Central memory CD8-positive, alpha-beta T cell (primary cell): ENCODE measurements around the gene GNA14.
A peak's percentile ranks its signal among the peaks of the same experiment; 100 is the strongest.
"Not testable (repeated sequence)": the region's sequence is repeated elsewhere in the genome, so short reads cannot be mapped to it uniquely, and the experiment has no call there.

ENCODE experiments used
- ATAC-seq: fragments of 150-1000 bp; cut with Tn5 transposase; replicated peaks from 2 replicates; pipeline ENCODE4 v1.10.0; 2022; ENCODE audit warnings: mild to moderate bottlenecking, moderate FRiP score, moderate number of reproducible peaks; ENCODE audit not compliant: poor library complexity, severe bottlenecking; ENCODE audit errors: extremely low read depth
- DNase-seq, 2 donors: peaks; one replicate each; pipeline ENCODE4 v3.0.0; 2021; ENCODE audit warnings: low spot score in 2 of 2
- H3K27ac Mint-ChIP-seq: one replicate; pipeline ENCODE4 v1.8.0; 2022; ENCODE audit warnings: low read depth, mild to moderate bottlenecking, moderate library complexity, mixed read lengths
- H3K27me3 Mint-ChIP-seq: one replicate; pipeline ENCODE4 v1.8.0; 2022; ENCODE audit warnings: mixed read lengths
- H3K36me3 Mint-ChIP-seq: one replicate; pipeline ENCODE4 v1.8.0; 2022; ENCODE audit warnings: mild to moderate bottlenecking, moderate library complexity, mixed read lengths; ENCODE audit not compliant: insufficient read depth
- H3K4me1 Mint-ChIP-seq: one replicate; pipeline ENCODE4 v1.8.0; 2022; ENCODE audit warnings: mixed read lengths
- H3K4me3 Mint-ChIP-seq: one replicate; pipeline ENCODE4 v1.8.0; 2022; ENCODE audit warnings: mild to moderate bottlenecking, moderate library complexity, mixed read lengths
- H3K9me3 Mint-ChIP-seq: one replicate; pipeline ENCODE4 v1.8.0; 2022; ENCODE audit warnings: mixed read lengths

The GNA14 gene

DNA sequence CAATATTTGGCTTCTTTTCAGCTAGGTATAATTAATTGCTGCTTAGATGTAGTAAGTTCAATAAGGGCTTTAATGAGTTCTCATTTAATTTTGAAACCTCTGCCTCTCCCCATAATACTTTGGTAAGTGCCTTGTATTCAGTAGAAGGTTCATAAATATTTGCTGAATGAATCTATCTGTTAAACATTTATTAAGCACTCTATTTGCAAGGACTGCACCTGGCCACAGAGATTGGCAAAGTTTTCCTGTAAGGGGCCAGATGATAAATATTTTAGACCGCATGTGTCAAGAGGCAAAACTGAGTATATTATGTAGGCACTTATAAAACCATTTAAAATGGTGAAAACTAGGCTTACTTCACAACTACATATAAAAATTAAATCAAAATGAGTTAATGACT lies 19.0 kb upstream of the GNA14 start:
- no peaks in the 10 kb centered on the region for H3K9me3 Mint-ChIP-seq
- DNase-seq (no peak), ATAC-seq (no peak)
- H3K27me3 Mint-ChIP-seq: no peaks in the 10 kb centered on the region
- no peak overlapping the region for H3K27ac Mint-ChIP-seq
- no peak overlapping the region for H3K4me3 Mint-ChIP-seq
- H3K4me1 Mint-ChIP-seq: no peaks in the 10 kb centered on the region
- no peaks in the 10 kb centered on the region for H3K36me3 Mint-ChIP-seq

- no peak for DNase-seq
- Mint-ChIP-seq H3K27ac (no peak overlapping the region), H3K4me1 (no peaks in the 10 kb centered on the region), H3K4me3 (no peak overlapping the region), H3K27me3 (no peaks in the 10 kb centered on the region), H3K9me3 (no peaks in the 10 kb centered on the region), H3K36me3 (no peaks in the 10 kb centered on the region)
- ATAC-seq: no peak
Observed at GRCh38 chr9:77663754-77664153, 15.6 kb upstream of the GNA14 start.

- no peaks in the 10 kb centered on the region for H3K9me3 Mint-ChIP-seq
- H3K27ac Mint-ChIP-seq: no peak overlapping the region
- H3K4me1 Mint-ChIP-seq: no peaks in the 10 kb centered on the region
- DNase-seq (no peak), ATAC-seq (no peak)
- no peak overlapping the region for H3K4me3 Mint-ChIP-seq
- H3K36me3 Mint-ChIP-seq: no peaks in the 10 kb centered on the region
- no peaks in the 10 kb centered on the region for H3K27me3 Mint-ChIP-seq
Observed at GRCh38 chr9:77661566-77662085, 13.5 kb upstream of the GNA14 start.

GRCh38 chr9:77659926-77660325 lies 11.8 kb upstream of the GNA14 start:
- no peak overlapping the region for H3K4me3 Mint-ChIP-seq
- ATAC-seq (no peak), DNase-seq (no peak)
- no peaks in the 10 kb centered on the region for H3K36me3 Mint-ChIP-seq
- H3K9me3 Mint-ChIP-seq: no peaks in the 10 kb centered on the region
- no peaks in the 10 kb centered on the region for H3K27me3 Mint-ChIP-seq
- no peaks in the 10 kb centered on the region for H3K4me1 Mint-ChIP-seq
- no peak overlapping the region for H3K27ac Mint-ChIP-seq

DNA sequence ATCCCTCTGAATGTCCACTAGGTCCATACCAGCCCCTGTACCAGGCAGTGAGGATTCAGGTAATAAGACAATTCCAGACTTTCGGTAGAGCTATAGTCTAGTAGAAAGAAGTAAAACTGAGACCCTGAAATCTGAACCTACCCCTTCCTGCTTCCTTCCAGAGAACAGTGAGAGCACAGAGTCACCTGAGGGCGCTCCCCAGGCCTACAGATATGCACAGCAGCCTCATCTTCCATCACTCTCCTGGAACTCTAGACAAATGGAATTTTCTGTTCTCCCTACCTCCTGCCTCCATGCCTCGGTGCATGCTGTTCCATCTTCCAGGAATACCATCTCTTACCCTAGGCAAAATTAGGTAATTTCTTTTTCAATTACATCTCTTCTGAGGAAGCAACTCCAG lies 3.1 kb upstream of the GNA14 start:
- peaks cover 1% of the 10 kb centered on the region for H3K36me3 Mint-ChIP-seq

GRCh38 chr9:77649109-77649812 lies 1.1 kb upstream of the GNA14 start:
- H3K27me3 Mint-ChIP-seq: peaks cover 49% of the 10 kb centered on the region
- no peak overlapping the region for H3K4me3 Mint-ChIP-seq
- H3K36me3 Mint-ChIP-seq: peaks cover 1% of the 10 kb centered on the region
- ATAC-seq (no peak), DNase-seq (no peak)
- H3K4me1 Mint-ChIP-seq: peaks cover 6% of the 10 kb centered on the region
- H3K27ac Mint-ChIP-seq: no peak overlapping the region
- no peaks in the 10 kb centered on the region for H3K9me3 Mint-ChIP-seq

More for the DNA sequence above, 3.1 kb upstream of the GNA14 start:
- H3K9me3 Mint-ChIP-seq: no peaks in the 10 kb centered on the region
- H3K27ac Mint-ChIP-seq: no peak overlapping the region
- peaks cover 6% of the 10 kb centered on the region for H3K4me1 Mint-ChIP-seq
- no peak for DNase-seq
- peaks cover 30% of the 10 kb centered on the region for H3K27me3 Mint-ChIP-seq
- no peak overlapping the region for H3K4me3 Mint-ChIP-seq
- ATAC-seq: no peak

GRCh38 chr9:77647267-77648233 lies 572 bp downstream of the GNA14 start:
- no peak for DNase-seq

GRCh38 chr9:77643871-77644270 lies 4.3 kb downstream of the GNA14 start:
- peaks cover 6% of the 10 kb centered on the region for H3K4me1 Mint-ChIP-seq
- no peaks in the 10 kb centered on the region for H3K9me3 Mint-ChIP-seq
- H3K36me3 Mint-ChIP-seq: no peaks in the 10 kb centered on the region
- no peak for ATAC-seq
- no peak overlapping the region for H3K27ac Mint-ChIP-seq
- no peak for DNase-seq
- peaks cover 75% of the 10 kb centered on the region for H3K27me3 Mint-ChIP-seq
- no peak overlapping the region for H3K4me3 Mint-ChIP-seq

More at GRCh38 chr9:77647267-77648233, 572 bp downstream of the GNA14 start:
- peaks cover 50% of the 10 kb centered on the region for H3K27me3 Mint-ChIP-seq
- H3K9me3 Mint-ChIP-seq: no peaks in the 10 kb centered on the region
- H3K4me3 Mint-ChIP-seq: peak overlapping the region; percentile 34
- no peak for ATAC-seq
- peaks cover 6% of the 10 kb centered on the region for H3K4me1 Mint-ChIP-seq
- no peak overlapping the region for H3K27ac Mint-ChIP-seq
- peaks cover 1% of the 10 kb centered on the region for H3K36me3 Mint-ChIP-seq

DNA sequence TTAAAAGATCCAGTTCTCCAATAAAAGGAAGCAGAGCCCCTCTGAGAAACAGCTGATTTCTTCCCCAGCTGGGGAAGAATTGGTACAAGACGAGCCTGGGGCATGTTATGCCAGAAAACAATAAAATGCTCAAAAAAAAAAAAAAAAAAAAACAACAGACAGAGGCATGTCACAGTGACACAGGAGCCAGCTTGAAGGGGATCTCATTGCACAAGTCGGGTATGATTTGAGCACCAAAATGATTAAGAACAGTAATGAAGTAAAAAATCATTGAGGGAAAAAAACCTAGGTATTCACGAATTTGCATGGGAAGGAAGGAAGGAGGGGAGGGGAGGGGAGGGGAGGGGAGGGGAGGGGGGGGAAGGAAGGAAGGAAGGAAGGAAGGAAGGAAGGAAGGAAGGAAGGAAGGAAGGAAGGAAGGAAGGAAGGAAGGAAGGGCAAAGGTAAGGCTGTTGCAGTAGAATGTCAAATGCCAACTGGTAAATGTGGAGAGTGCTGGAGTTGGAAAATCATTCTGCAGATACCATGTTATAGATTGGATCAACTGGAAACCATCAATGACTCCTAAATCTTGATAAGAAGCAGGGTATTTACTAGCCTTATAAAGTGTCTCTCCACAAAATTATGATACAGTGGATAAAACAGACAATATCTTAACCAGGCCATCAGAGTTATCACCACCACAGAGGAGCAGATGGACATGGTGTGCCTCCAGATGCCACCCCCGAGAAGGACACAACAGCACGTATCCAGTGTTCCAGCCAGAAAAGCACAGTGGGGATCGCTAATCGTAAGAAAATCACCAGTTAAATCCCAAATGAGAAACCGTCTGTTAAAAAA lies 7.2 kb downstream of the GNA14 start:
- ATAC-seq: no peak
- H3K4me1 Mint-ChIP-seq: no peaks in the 10 kb centered on the region

DNA sequence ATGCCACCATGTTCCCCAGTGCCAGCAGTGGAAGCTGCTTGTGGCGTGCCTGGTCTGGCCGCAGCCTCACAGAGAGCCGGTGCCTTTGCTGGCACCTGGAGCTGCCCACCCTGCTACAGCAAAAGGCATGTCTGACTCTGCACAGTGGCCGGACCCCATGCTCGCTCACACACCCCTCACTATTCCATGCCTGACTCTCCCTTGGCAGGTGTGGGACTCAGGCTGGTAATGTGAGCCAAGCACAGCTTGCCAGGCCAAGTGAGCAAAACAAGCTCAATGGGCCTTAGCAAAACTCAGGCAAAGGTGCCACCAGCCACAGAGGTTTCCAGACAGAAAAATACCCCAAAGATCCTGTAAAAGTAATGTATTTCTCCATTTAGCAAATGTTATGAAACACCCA lies 15.5 kb downstream of the GNA14 start:
- no peaks in the 10 kb centered on the region for H3K36me3 Mint-ChIP-seq
- no peaks in the 10 kb centered on the region for H3K4me1 Mint-ChIP-seq
- ATAC-seq (no peak), DNase-seq (no peak)
- H3K27me3 Mint-ChIP-seq: peaks cover 12% of the 10 kb centered on the region
- no peak overlapping the region for H3K4me3 Mint-ChIP-seq
- H3K9me3 Mint-ChIP-seq: no peaks in the 10 kb centered on the region
- no peak overlapping the region for H3K27ac Mint-ChIP-seq

More for the DNA sequence above, 7.2 kb downstream of the GNA14 start:
- H3K27me3 Mint-ChIP-seq: peaks cover 70% of the 10 kb centered on the region
- H3K27ac Mint-ChIP-seq: no peak overlapping the region
- no peaks in the 10 kb centered on the region for H3K36me3 Mint-ChIP-seq
- no peak for DNase-seq
- H3K9me3 Mint-ChIP-seq: no peaks in the 10 kb centered on the region
- H3K4me3 Mint-ChIP-seq: no peak overlapping the region

GRCh38 chr9:77628864-77629263 lies 19.3 kb downstream of the GNA14 start:
- not testable (repeated sequence) for DNase-seq, H3K27ac Mint-ChIP-seq, ATAC-seq, H3K4me1 Mint-ChIP-seq, H3K36me3 Mint-ChIP-seq, H3K4me3 Mint-ChIP-seq
- H3K9me3 Mint-ChIP-seq: peaks cover 12% of the 10 kb centered on the region
- H3K27me3 Mint-ChIP-seq: peaks cover 14% of the 10 kb centered on the region

DNA sequence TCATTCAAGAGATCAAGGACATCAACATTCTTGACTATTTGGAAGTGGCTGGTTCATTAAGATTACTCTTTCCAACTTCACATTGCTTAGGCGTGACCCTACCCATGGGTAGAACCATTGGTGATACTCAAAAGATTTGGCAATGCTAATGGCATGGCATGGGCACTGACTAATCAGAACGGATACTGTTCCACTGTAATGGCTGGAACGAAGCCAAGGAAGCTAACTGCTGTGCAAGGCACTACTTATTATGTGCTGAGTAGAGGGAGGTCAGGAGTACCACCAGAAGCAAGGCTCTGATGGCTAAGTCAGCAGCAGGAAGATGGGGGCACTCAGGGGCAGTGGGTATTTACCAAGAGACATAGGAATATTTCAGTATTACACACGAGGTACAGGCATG lies 31.9 kb downstream of the GNA14 start:
- H3K27ac Mint-ChIP-seq: no peak overlapping the region
- peaks cover 2% of the 10 kb centered on the region for H3K27me3 Mint-ChIP-seq
- no peaks in the 10 kb centered on the region for H3K4me1 Mint-ChIP-seq
- H3K4me3 Mint-ChIP-seq: no peak overlapping the region
- DNase-seq (no peak), ATAC-seq (no peak)
- H3K36me3 Mint-ChIP-seq: no peaks in the 10 kb centered on the region
- H3K9me3 Mint-ChIP-seq: peaks cover 7% of the 10 kb centered on the region
